PC-9 (cell line): Measurements from ENCODE around the gene PRIMA1. TPM values are rescaled to one million over a fixed set of nuclear protein-coding genes. Genes with fewer than 3 reads are reported as not detected.

Experiments
- BruUV-seq: library from RNA; stranded (reverse); fragments of 400-500 nt; replicated peaks from 2 replicates; lab custom pipeline; 2021; lab: Mats Ljungman, UMichigan
- CTCF ChIA-PET: fragments of 300-600 bp; sonication (Branson Sonifier 250); formaldehyde crosslinking; loops from one replicate; lab custom pipeline; 2022; ENCODE audit warnings: antibody characterized with exemption; lab: Charles Lee
- POLR2A ChIA-PET: fragments of 300-600 bp; sonication (Branson Sonifier 250); formaldehyde crosslinking; loops from one replicate; lab custom pipeline; 2022; ENCODE audit warnings: antibody characterized with exemption; ENCODE audit not compliant: unreplicated experiment; lab: Charles Lee
- DNase-seq, 2 experiments: peaks; one replicate each; pipeline versions ENCODE4 v3.0.0 to v3.0.0-alpha.2; 2015 to 2022; ENCODE audit warnings: mixed read lengths in 1 of 2
- H2AFZ ChIP-seq: fragments of 200-600 bp; sonication (generic); 2 replicates; pipeline ENCODE4 v1.8.1; 2017; ENCODE audit warnings: antibody characterized with exemption
- H3F3A ChIP-seq: fragments of 200-600 bp; sonication (generic); 2 replicates; pipeline ENCODE4 v1.8.1; 2017; ENCODE audit warnings: antibody characterized with exemption, mild to moderate bottlenecking, low read depth; ENCODE audit not compliant: insufficient read depth
- H3K27ac ChIP-seq: fragments of 200-600 bp; sonication (generic); 2 replicates; pipeline ENCODE4 v1.6.1; 2016; ENCODE audit warnings: mixed run types
- H3K27me3 ChIP-seq: fragments of 200-600 bp; sonication (generic); 2 replicates; pipeline ENCODE4 v1.6.1; 2016; ENCODE audit warnings: low read depth, mixed run types; ENCODE audit not compliant: insufficient read depth
- H3K36me3 ChIP-seq: fragments of 200-600 bp; sonication (generic); 2 replicates; pipeline ENCODE4 v1.6.1; 2016; ENCODE audit warnings: low read depth, mixed run types
- H3K4me1 ChIP-seq: fragments of 200-600 bp; sonication (generic); replicated peaks from 2 replicates; pipeline ENCODE4 v1.6.1; 2016; ENCODE audit warnings: mixed run types; ENCODE audit not compliant: insufficient read depth
- H3K4me2 ChIP-seq: fragments of 200-600 bp; sonication (generic); 2 replicates; pipeline ENCODE4 v1.6.1; 2017; ENCODE audit warnings: mixed run types
- H3K4me3 ChIP-seq: fragments of 200-600 bp; sonication (generic); 2 replicates; pipeline ENCODE4 v1.6.1; 2016; ENCODE audit warnings: mixed run types
- H3K79me2 ChIP-seq: fragments of 200-600 bp; sonication (generic); 2 replicates; pipeline ENCODE4 v1.6.1; 2017; ENCODE audit warnings: low read depth, mixed run types
- H3K9me2 ChIP-seq: fragments of 200-600 bp; sonication (generic); 2 replicates; pipeline ENCODE4 v1.8.1; 2017; ENCODE audit warnings: mild to moderate bottlenecking; ENCODE audit not compliant: insufficient read depth
- H3K9me3 ChIP-seq: fragments of 200-600 bp; sonication (generic); 2 replicates; pipeline ENCODE4 v1.8.1; 2016; ENCODE audit warnings: low read depth; ENCODE audit not compliant: insufficient read depth
- H4K20me1 ChIP-seq: fragments of 200-600 bp; sonication (generic); 2 replicates; pipeline ENCODE4 v1.8.1; 2017; ENCODE audit not compliant: insufficient read depth
- EZH2 ChIP-seq: fragments of 200-600 bp; sonication (generic); IDR thresholded peaks from 2 replicates; pipeline ENCODE4 v1.8.0; 2017; ENCODE audit warnings: antibody characterized with exemption, low read depth
- intact Hi-C: fragments of 100-400 bp; cut with micrococcal nuclease; formaldehyde crosslinking; loops from one replicate; pipeline ENCODE4 v1.10.0; 2022; ENCODE audit not compliant: unreplicated experiment
- total RNA-seq: library from RNA; stranded (reverse); gene quantifications from 2 replicates; pipeline ENCODE4 v1.2.3, GENCODE V29; 2021
- TF ChIP-seq, protein P1 (sequence below): fragments of 200-600 bp; sonication (generic); conservative IDR thresholded peaks from 2 replicates; pipeline ENCODE4 v1.6.1; 2017; ENCODE audit warnings: mixed run types, antibody characterized with exemption, mild to moderate bottlenecking, moderate library complexity

The PRIMA1 gene
- total RNA-seq, 1 experiment from 2014 or later, result not detected

DNA sequence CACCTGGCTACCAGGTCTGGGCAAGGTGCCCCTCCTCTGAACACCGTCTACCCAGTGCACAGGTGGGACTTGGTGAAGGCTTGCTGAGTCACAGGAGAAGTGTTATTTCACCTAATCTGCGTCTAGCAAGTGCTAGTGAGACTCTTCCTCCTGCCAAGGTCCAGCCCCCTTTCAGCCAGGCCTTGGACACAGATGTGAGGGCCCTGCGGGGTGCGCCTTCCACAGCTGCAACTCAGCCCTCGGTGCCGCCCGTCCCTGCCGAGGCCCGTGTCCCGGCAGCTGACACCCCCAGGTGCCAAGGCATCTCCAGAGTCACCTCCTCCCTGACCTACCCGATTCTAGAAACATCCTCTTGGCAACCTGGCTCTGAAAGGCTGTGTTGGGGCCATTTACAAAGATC lies 55.1 kb downstream of the PRIMA1 start:
- POLR2A ChIA-PET, result no interaction called here
- H4K20me1 ChIP-seq, result no peaks in the 10 kb centered on the region
- no peaks in the 10 kb centered on the region for H3K9me3 ChIP-seq
- no peak overlapping the region for H3K27ac ChIP-seq
- H3K4me3 ChIP-seq, result no peak overlapping the region
- no peaks in the 10 kb centered on the region for H3K79me2 ChIP-seq
- DNase-seq, result no peak
- H3K9me2 ChIP-seq, result no peaks in the 10 kb centered on the region
- H3K4me1 ChIP-seq, result no peaks in the 10 kb centered on the region
- H3F3A ChIP-seq, result no peaks in the 10 kb centered on the region
- intact Hi-C loops, result no loop called here
- H2AFZ ChIP-seq, result no peak overlapping the region
- H3K27me3 ChIP-seq, result peaks cover 59% of the 10 kb centered on the region; the same call in 1 of the 2 replicates
- no peak overlapping the region for H3K4me2 ChIP-seq
- TF ChIP-seq, protein P1, sequence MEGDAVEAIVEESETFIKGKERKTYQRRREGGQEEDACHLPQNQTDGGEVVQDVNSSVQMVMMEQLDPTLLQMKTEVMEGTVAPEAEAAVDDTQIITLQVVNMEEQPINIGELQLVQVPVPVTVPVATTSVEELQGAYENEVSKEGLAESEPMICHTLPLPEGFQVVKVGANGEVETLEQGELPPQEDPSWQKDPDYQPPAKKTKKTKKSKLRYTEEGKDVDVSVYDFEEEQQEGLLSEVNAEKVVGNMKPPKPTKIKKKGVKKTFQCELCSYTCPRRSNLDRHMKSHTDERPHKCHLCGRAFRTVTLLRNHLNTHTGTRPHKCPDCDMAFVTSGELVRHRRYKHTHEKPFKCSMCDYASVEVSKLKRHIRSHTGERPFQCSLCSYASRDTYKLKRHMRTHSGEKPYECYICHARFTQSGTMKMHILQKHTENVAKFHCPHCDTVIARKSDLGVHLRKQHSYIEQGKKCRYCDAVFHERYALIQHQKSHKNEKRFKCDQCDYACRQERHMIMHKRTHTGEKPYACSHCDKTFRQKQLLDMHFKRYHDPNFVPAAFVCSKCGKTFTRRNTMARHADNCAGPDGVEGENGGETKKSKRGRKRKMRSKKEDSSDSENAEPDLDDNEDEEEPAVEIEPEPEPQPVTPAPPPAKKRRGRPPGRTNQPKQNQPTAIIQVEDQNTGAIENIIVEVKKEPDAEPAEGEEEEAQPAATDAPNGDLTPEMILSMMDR, result no peak
- no peak for TF ChIP-seq EZH2
- H3K36me3 ChIP-seq, result no peaks in the 10 kb centered on the region
- no TSS peak for BruUV-seq
- CTCF ChIA-PET, result no interaction called here

DNA sequence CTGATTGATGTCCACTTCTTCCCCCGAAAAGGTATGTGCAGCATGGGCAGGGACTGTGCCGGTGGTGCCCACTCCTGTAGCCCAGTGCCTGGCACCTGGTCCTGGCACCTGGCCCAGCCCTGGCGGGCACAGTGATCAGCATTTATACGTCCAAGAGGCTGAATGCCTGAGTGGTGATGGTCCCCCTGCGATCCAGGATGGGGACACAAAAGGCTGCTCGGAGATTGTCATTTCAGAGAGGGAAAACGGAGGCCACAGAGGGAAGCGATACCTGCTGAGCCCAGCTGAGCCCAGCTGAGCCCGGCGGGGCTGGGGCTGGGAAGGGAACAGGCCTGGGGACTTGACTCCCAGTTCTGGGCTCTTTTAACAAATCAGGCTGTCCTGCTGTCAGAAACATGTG lies 55.8 kb downstream of the PRIMA1 start:
- POLR2A ChIA-PET, result no interaction called here
- no peak for TF ChIP-seq EZH2
- TF ChIP-seq, protein P1, result no peak
- H3K79me2 ChIP-seq, result no peaks in the 10 kb centered on the region
- CTCF ChIA-PET, result no interaction called here
- peaks cover 57% of the 10 kb centered on the region; the same call in 1 of the 2 replicates for H3K27me3 ChIP-seq
- no peaks in the 10 kb centered on the region for H3F3A ChIP-seq
- no peaks in the 10 kb centered on the region for H3K36me3 ChIP-seq
- no peak overlapping the region for H3K27ac ChIP-seq
- no peak overlapping the region for H3K4me2 ChIP-seq
- intact Hi-C loops, result no loop called here
- no peak for DNase-seq
- H2AFZ ChIP-seq, result no peak overlapping the region
- no peaks in the 10 kb centered on the region for H3K9me3 ChIP-seq
- H3K4me1 ChIP-seq, result no peaks in the 10 kb centered on the region
- H3K4me3 ChIP-seq, result no peak overlapping the region
- no TSS peak for BruUV-seq
- no peaks in the 10 kb centered on the region for H3K9me2 ChIP-seq
- no peaks in the 10 kb centered on the region for H4K20me1 ChIP-seq

DNA sequence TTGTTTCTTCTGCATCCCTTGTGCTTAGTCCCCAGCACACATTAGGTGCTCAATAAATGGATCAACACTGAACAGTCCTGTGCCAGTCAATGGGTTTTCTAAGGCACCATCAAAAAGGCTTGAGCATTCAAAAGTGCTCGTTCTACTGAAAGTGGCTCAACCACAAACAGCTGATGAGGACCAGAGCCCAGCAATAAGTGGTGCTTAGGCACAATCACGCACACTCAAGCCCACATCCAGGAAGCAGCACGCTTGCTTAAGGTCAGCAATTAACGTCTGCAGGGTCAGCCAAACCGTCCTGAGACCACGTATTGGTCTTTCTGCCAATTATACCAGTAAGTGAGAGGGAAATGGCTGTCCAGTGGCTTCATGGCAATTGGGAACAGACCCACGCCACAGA lies 56.5 kb downstream of the PRIMA1 start:
- Histone ChIP-seq H3K36me3 (no peaks in the 10 kb centered on the region), H4K20me1 (no peaks in the 10 kb centered on the region), H3F3A (no peaks in the 10 kb centered on the region), H3K4me1 (no peaks in the 10 kb centered on the region), H3K4me2 (no peak overlapping the region), H3K9me2 (no peaks in the 10 kb centered on the region), H3K9me3 (no peaks in the 10 kb centered on the region), H3K4me3 (no peak overlapping the region), H3K27ac (no peak overlapping the region), H3K79me2 (no peaks in the 10 kb centered on the region), H3K27me3 (peaks cover 52% of the 10 kb centered on the region; the same call in 1 of the 2 replicates), H2AFZ (no peak overlapping the region)
- ChIA-PET CTCF (no interaction called here), POLR2A (no interaction called here)
- DNase-seq, result no peak
- intact Hi-C loops, result no loop called here
- TF ChIP-seq EZH2, result no peak
- TF ChIP-seq, protein P1, result no peak
- BruUV-seq, result no TSS peak
